Natural killer cell treated with Interleukin-12 subunit alpha and Interleukin-12 subunit beta and Interleukin-15 and Interleukin-18, amount 100 ng/mL, for 72 hours (primary cell): Measurements from ENCODE around the gene RPS6KB2. TPM values are rescaled to one million over a fixed set of nuclear protein-coding genes. Genes with fewer than 3 reads are reported as not detected.
A peak's percentile ranks its signal among the peaks of the same experiment; 100 is the strongest.

Experiments used
- ATAC-seq, 2 donors: fragments of 150-1000 bp; cut with Tn5 transposase in 1 of 2; sonication (Bioruptor Pico), chemical (Tn5 transposase) in 1 of 2; 2 replicates each; pipeline ENCODE4 v1.10.0; 2021
- DNase-seq: peaks from one replicate; pipeline ENCODE4 v3.0.0; 2022; ENCODE audit warnings: low spot score
- H3K27ac Mint-ChIP-seq, 2 donors: 1 replicate in 1 of 2; 2 replicates in 1 of 2; pipeline ENCODE4 v1.8.0; 2022; ENCODE audit warnings: mixed read lengths in 2 of 2, mild to moderate bottlenecking in 1 of 2, moderate library complexity in 1 of 2
- H3K27me3 Mint-ChIP-seq, 2 donors: 1 replicate in 1 of 2; 2 replicates in 1 of 2; pipeline ENCODE4 v1.8.0; 2022; ENCODE audit warnings: mixed read lengths in 2 of 2
- H3K36me3 Mint-ChIP-seq: one replicate; pipeline ENCODE4 v1.8.0; 2022; ENCODE audit warnings: mixed read lengths
- H3K4me1 Mint-ChIP-seq, 2 donors: 1 replicate in 1 of 2; 2 replicates in 1 of 2; pipeline ENCODE4 v1.8.0; 2022; ENCODE audit warnings: low read depth in 2 of 2, mixed read lengths in 2 of 2, mild to moderate bottlenecking in 1 of 2
- H3K4me3 Mint-ChIP-seq: one replicate; pipeline ENCODE4 v1.8.0; 2022; ENCODE audit warnings: mixed read lengths
- H3K9me3 Mint-ChIP-seq: 2 replicates; pipeline ENCODE4 v1.8.0; 2022; ENCODE audit warnings: mixed read lengths
- total RNA-seq, 2 donors: library from RNA; stranded (reverse); gene quantifications; one replicate each; pipeline ENCODE4 v1.2.3, GENCODE V29; 2022

The RPS6KB2 gene
- total RNA-seq, 2 donors from 2014 or later = 95.8 to 112 TPM

GRCh38 chr11:67442504-67443404, 14.5 kb downstream of the RPS6KB2 start:
- ATAC-seq (no peak), DNase-seq (no peak)
- no peaks in the 10 kb centered on the region for H3K27me3 Mint-ChIP-seq
- peak overlapping the region; percentile 41 for H3K4me3 Mint-ChIP-seq
- H3K27ac Mint-ChIP-seq = peak overlapping the region; percentile 75 to 92
- H3K4me1 Mint-ChIP-seq = peaks cover 46 to 55% of the 10 kb centered on the region in 2 donors
- no peaks in the 10 kb centered on the region for H3K36me3 Mint-ChIP-seq
- no peaks in the 10 kb centered on the region for H3K9me3 Mint-ChIP-seq

DNA sequence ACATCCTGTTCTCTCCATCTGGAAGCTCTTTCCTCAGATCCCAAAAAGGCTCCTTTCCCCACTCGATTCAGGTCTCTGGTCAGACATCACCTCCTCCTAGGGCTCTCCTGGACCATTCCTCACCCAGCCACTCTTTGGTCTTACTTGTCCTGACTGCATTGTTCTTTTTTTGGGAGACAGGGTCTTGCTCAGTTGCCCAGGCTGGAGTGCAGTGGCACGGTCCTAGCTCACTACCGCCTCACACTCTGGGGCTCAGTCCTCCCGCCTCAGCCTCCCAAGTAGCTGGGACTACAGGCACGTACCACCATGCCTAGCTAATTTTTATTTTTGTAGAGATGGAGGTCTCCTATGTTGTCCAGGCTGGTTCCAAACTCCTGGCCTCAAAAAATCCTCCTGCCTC, 17.2 kb downstream of the RPS6KB2 start:
- no peaks in the 10 kb centered on the region for H3K9me3 Mint-ChIP-seq
- H3K36me3 Mint-ChIP-seq = no peaks in the 10 kb centered on the region
- H3K4me1 Mint-ChIP-seq = peaks cover 32 to 42% of the 10 kb centered on the region in 2 donors
- no peak for ATAC-seq
- peak overlapping the region; percentile 74 to 91 for H3K27ac Mint-ChIP-seq
- DNase-seq = no peak
- peaks cover 0 to 3% of the 10 kb centered on the region in 2 donors for H3K27me3 Mint-ChIP-seq
- H3K4me3 Mint-ChIP-seq = peak overlapping the region; percentile 74

DNA sequence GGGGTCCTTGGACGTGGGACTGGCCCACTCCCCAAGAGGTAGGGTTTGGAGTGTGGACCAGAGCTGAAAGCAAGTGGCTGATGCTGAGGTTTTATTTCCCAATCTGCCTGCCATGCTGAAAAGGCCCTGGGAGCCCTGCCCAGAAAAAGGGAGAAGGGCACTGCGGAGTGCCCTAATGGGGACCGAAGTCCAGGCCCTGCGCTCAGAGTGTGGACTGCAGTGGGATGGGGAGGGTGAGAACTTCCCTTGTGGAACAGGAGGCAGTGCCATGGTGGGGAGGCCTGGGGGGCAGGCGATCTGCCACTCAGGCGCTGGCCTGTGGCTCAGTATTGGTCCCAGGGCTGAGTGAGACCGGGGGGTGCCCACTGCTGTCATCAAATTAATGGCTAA, 19.9 kb downstream of the RPS6KB2 start:
- peaks cover 24 to 25% of the 10 kb centered on the region in 2 donors for H3K4me1 Mint-ChIP-seq
- no peaks in the 10 kb centered on the region for H3K36me3 Mint-ChIP-seq
- H3K27ac Mint-ChIP-seq = no peak overlapping the region
- DNase-seq (no peak), ATAC-seq (no peak)
- no peaks in the 10 kb centered on the region for H3K9me3 Mint-ChIP-seq
- H3K27me3 Mint-ChIP-seq = peaks cover 0 to 6% of the 10 kb centered on the region in 2 donors
- H3K4me3 Mint-ChIP-seq = no peak overlapping the region

- H3K27ac Mint-ChIP-seq = peak overlapping the region in 1 of 2 donors; percentile 50
- DNase-seq = no peak
- peaks cover 24% of the 10 kb centered on the region in 2 donors for H3K4me1 Mint-ChIP-seq
- ATAC-seq = no peak
- H3K9me3 Mint-ChIP-seq = no peaks in the 10 kb centered on the region
- H3K4me3 Mint-ChIP-seq = no peak overlapping the region
- no peaks in the 10 kb centered on the region for H3K36me3 Mint-ChIP-seq
- H3K27me3 Mint-ChIP-seq = peaks cover 0 to 6% of the 10 kb centered on the region in 2 donors
These were observed 21.0 kb downstream of the RPS6KB2 start for GRCh38 chr11:67449116-67449844.

DNA sequence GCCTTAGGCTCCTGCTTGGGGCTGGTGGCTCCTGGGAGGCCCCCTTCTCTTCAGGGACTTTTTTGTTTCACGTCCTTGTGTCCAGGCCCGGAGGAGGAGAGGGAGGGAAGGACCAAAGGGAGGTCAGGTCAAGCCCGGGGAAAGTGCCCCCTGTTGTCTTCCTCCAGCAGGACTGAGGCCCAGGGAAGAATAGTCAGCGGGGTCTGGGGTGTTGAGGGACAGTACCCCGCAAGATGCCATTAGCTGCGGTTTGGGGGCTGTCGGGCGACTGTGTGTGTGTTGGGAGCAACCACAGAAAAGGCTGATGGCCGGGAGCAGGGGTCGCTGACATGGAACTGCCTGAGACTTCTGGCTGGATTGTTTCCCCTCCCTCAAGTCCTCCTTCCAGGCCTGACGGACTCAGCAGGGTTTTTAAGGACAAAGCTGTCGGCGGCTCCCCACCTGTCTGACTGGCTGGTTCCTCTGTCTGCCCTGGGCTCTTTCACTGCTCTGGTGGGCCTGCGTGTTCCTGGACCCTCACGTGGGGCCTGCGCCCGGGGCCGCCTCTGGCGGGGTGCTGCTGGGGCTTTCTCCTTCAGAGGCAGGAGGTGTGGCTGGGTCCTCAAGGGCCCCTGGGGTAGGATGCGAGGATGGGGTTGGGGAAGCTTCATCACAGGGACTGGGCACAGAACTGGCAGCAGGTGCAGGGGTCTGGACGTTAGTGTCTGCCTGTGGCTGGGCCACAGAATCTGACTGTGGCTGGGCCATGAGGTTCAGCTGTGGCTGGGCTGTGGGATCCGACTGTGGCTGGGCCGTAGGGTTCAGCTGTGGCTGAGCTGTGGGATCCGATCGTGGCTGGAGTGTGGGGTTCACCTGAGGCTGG, 22.7 kb downstream of the RPS6KB2 start:
- H3K4me1 Mint-ChIP-seq = peaks cover 8% of the 10 kb centered on the region in 2 donors
- DNase-seq (no peak), ATAC-seq (no peak)
- no peaks in the 10 kb centered on the region for H3K9me3 Mint-ChIP-seq
- no peaks in the 10 kb centered on the region for H3K36me3 Mint-ChIP-seq
- no peak overlapping the region for H3K27ac Mint-ChIP-seq
- H3K4me3 Mint-ChIP-seq = no peak overlapping the region
- H3K27me3 Mint-ChIP-seq = peaks cover 0 to 6% of the 10 kb centered on the region in 2 donors

- Mint-ChIP-seq H3K27me3 (peaks cover 0 to 6% of the 10 kb centered on the region in 2 donors), H3K4me3 (no peak overlapping the region), H3K36me3 (no peaks in the 10 kb centered on the region), H3K4me1 (peaks cover 5 to 6% of the 10 kb centered on the region in 2 donors), H3K9me3 (no peaks in the 10 kb centered on the region), H3K27ac (no peak overlapping the region)
- DNase-seq (no peak), ATAC-seq (no peak)
These were observed 23.3 kb downstream of the RPS6KB2 start for GRCh38 chr11:67451658-67451976.

DNA sequence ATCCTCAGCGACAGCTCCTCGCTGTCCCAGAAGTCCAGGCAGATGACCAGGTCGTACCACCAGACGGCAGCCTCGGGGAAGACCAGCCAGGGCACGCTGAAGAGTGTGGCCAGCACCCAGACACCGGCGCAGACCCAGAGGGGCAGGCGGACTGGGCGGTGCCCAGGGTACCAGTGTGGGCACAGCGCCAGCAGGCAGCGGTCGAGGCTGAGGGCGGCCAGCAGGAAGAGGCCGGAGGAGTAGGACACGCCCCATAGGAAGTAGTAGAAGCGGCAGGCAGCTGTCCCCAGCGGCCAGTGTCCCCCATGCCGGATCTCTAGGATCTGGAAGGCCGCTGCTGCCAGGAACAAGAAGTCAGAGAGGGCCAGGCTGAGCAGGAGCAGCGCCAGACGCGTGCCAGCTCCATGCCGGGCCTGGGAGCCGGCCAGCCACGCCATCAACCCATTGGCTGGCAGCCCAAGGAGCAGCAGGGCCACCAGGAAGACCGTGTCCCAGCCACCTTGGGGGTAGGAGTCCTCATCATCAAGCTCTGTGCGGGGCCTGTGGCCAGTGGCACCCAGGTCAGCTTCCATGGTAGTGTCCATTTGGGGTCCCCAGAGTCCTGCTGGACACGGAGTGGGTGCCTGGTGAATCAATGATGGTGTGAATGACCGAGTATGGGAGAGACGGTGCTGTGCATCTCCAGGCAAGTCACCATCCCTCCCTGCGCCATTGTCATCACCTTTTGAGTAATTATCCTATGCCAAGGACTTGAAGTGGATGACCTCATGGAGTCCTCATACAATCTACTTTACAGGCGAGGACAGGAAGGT, 24.1 kb downstream of the RPS6KB2 start, which contains the start of gene GPR152:
GPR152 (minus strand) TSS at position 589 of the 812 bp plus-strand sequence; CDS start at position 584, 5 bp downstream.
- H3K27me3 Mint-ChIP-seq = peaks cover 0 to 6% of the 10 kb centered on the region in 2 donors
- H3K9me3 Mint-ChIP-seq = no peaks in the 10 kb centered on the region

DNA sequence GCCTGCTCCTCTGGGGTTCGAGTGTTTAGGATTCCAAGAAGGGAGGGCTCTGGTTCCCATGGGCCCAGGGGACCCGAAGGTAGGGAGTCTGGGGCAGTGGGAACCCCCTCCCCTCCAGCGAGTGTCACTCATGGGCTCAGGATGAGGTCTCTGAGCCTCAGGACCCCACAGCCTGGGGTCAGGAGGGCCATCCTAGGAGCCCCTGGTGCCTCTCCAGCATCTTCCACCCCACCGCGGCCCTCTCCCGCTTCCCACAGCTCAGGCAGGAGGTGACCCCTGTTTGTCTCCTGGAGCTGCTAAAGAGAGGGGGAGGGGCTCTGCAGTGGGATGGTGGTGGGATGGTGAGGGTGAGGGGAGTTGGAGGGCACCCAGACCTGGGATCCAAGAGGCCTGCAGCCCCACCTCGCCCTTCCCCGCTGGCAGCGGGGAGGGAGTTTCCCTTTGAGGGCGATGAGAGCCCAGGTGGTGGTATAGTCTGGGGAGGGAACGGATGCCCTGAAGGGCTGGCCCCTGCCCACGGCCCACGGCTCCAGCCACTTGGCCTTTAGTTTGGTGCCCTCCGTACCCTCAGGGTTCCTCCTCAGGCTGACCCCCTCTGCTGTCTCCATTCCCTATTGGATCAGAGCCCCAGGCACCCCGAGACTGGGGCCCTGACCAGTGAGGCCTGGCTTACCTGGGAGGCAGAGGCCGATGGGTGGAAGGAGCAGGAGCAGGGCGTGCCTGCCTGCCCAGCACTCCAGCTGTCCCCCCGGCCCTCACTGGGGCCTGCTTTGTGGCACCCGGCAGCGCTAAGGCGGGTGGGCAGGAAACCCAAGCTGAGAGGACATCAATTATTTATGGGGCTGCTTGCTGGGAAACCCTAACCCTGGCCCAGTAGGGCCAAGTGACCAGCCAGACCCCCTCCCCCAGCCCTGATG, 25.8 kb downstream of the RPS6KB2 start:
- no peak for ATAC-seq
- H3K4me3 Mint-ChIP-seq = no peak overlapping the region
- DNase-seq = no peak
- H3K27me3 Mint-ChIP-seq = peaks cover 0 to 6% of the 10 kb centered on the region in 2 donors
- no peaks in the 10 kb centered on the region for H3K36me3 Mint-ChIP-seq
- H3K9me3 Mint-ChIP-seq = no peaks in the 10 kb centered on the region
- H3K4me1 Mint-ChIP-seq = peaks cover 4% of the 10 kb centered on the region in 2 donors
- H3K27ac Mint-ChIP-seq = no peak overlapping the region

More for the DNA sequence above, 24.1 kb downstream of the RPS6KB2 start, which contains the start of gene GPR152:
- Mint-ChIP-seq H3K4me1 (peaks cover 5 to 6% of the 10 kb centered on the region in 2 donors), H3K27ac (no peak within 1 kb of the TSS), H3K4me3 (no peak within 1 kb of the TSS), H3K36me3 (no peaks in the 10 kb centered on the region)
- ATAC-seq (no peak), DNase-seq (no peak)

DNA sequence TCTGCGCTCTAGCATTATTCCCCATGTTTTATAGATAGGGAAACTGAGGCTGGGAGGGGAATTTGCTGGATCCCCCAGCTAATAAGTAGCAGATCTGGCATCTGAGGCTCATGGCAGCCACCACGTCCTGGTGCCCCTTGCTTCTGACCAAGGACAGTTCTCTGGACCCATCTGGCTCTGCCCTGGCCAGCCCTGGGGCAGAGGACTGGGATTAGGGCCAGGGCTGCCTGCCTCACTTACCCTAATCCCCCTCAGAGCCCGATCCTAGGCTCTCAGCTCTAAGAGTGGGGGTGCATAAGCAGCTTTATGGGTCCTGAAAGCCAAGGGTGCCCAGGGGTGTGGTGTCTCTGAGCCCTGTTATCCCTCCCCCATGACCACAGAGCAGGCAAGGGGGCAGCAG, 26.8 kb downstream of the RPS6KB2 start, which contains the start of gene CABP4:
CABP4 (plus strand) TSS at position 301 of the 400 bp plus-strand sequence; CDS start at position 371, 70 bp downstream.
- H3K4me3 Mint-ChIP-seq = no peak within 1 kb of the TSS
- H3K4me1 Mint-ChIP-seq = no peaks in the 10 kb centered on the region
- ATAC-seq (no peak), DNase-seq (no peak)
- peaks cover 0 to 3% of the 10 kb centered on the region in 2 donors for H3K27me3 Mint-ChIP-seq
- H3K27ac Mint-ChIP-seq = no peak within 1 kb of the TSS
- no peaks in the 10 kb centered on the region for H3K9me3 Mint-ChIP-seq
- no peaks in the 10 kb centered on the region for H3K36me3 Mint-ChIP-seq

DNA sequence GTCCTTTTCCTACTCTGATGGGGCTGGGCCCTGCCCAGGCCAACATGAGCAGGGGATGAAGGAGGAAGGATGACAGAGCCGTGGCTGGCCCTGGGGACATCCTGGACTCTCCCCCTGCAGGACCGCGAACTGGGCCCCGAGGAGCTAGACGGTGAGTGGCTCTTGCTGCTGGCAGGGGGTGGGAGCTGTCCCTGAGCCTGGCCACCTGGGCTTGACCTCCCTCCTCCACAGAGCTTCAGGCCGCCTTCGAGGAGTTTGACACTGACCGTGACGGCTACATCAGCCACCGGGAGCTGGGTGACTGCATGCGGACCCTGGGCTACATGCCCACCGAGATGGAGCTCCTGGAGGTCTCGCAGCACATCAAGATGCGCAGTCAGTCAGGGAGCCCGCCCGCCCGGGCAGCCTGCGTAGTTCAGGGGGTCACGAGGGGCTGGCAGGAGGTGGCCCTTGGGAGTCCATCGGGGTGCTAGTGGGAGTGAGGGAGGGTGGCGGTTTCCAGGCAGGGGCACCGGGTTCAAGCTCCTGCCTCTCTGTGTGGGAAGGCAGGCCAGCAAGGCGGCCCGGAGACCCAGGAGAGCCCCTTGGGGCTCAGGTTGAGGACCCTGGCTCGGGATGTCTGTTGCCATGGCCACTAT, 27.9 kb downstream of the RPS6KB2 start:
- DNase-seq (no peak), ATAC-seq (no peak)
- H3K9me3 Mint-ChIP-seq = no peaks in the 10 kb centered on the region
- H3K4me3 Mint-ChIP-seq = no peak overlapping the region
- H3K27ac Mint-ChIP-seq = no peak overlapping the region
- no peaks in the 10 kb centered on the region for H3K4me1 Mint-ChIP-seq
- H3K36me3 Mint-ChIP-seq = no peaks in the 10 kb centered on the region
- peaks cover 0 to 5% of the 10 kb centered on the region in 2 donors for H3K27me3 Mint-ChIP-seq

DNA sequence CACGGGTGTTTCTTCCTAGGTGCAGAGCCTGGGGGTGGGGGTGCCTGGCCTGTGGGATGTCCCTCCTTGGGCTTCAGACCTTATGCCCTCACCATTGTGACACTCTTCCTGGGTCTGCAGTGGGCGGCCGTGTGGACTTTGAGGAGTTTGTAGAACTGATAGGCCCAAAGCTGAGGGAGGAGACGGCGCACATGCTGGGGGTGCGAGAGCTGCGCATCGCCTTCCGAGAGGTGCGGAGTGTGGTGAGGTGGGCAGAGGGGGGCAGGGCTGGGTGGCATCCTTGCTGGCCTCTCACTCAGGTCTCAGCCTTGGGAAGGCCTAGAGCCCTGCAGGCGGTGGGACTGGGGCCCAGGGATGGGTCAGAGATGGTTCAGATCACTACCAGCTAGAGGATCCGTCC, 29.2 kb downstream of the RPS6KB2 start:
- no peak for ATAC-seq
- H3K4me1 Mint-ChIP-seq = no peaks in the 10 kb centered on the region
- DNase-seq = no peak
- no peak overlapping the region for H3K27ac Mint-ChIP-seq
- H3K4me3 Mint-ChIP-seq = no peak overlapping the region
- no peaks in the 10 kb centered on the region for H3K9me3 Mint-ChIP-seq
- H3K36me3 Mint-ChIP-seq = no peaks in the 10 kb centered on the region
- peaks cover 0 to 2% of the 10 kb centered on the region in 2 donors for H3K27me3 Mint-ChIP-seq
